DOHH2 (cell line): ENCODE measurements around the gene PDK1.
"Not testable (repeated sequence)": the region's sequence is repeated elsewhere in the genome, so short reads cannot be mapped to it uniquely, and the experiment has no call there.

ENCODE experiments used
- H3F3A ChIP-seq: fragments of 200-600 bp; sonication (generic), shearing (Covaris generic); 2 replicates; pipeline ENCODE4 v1.6.0; 2016; ENCODE audit warnings: antibody characterized with exemption, mild to moderate bottlenecking; ENCODE audit not compliant: control insufficient read depth, insufficient read depth
- H3K27ac ChIP-seq: fragments of 200-600 bp; sonication (generic); 2 replicates; pipeline ENCODE4 v1.5.1; 2014; ENCODE audit warnings: low read depth, mild to moderate bottlenecking, low read length, moderate library complexity
- H3K27me3 ChIP-seq: fragments of 200-600 bp; sonication (generic); 2 replicates; pipeline ENCODE4 v1.6.1; 2014; ENCODE audit warnings: mild to moderate bottlenecking, low read length, mixed read lengths; ENCODE audit not compliant: control insufficient read depth
- H3K36me3 ChIP-seq: fragments of 200-600 bp; sonication (generic); 2 replicates; pipeline ENCODE4 v1.6.1; 2014; ENCODE audit warnings: mild to moderate bottlenecking, low read length, moderate library complexity, mixed read lengths; ENCODE audit not compliant: control insufficient read depth
- H3K4me1 ChIP-seq: fragments of 200-600 bp; sonication (generic); 2 replicates; pipeline ENCODE4 v1.6.1; 2014; ENCODE audit warnings: mild to moderate bottlenecking, low read length, mixed read lengths; ENCODE audit not compliant: control insufficient read depth
- H3K4me2 ChIP-seq: fragments of 200-600 bp; sonication (generic); 2 replicates; pipeline ENCODE4 v1.6.0; 2014; ENCODE audit warnings: mild to moderate bottlenecking, low read length, moderate library complexity
- H3K4me3 ChIP-seq: fragments of 200-600 bp; sonication (generic); 2 replicates; pipeline ENCODE4 v1.5.1; 2014; ENCODE audit warnings: mild to moderate bottlenecking, low read length, mixed read lengths
- H3K79me2 ChIP-seq: fragments of 200-600 bp; sonication (generic); 2 replicates; pipeline ENCODE4 v1.6.1; 2014; ENCODE audit warnings: mild to moderate bottlenecking, low read length, mixed read lengths; ENCODE audit not compliant: control insufficient read depth
- H3K9me2 ChIP-seq: fragments of 200-600 bp; sonication (generic); replicated peaks from 2 replicates; pipeline ENCODE4 v1.6.1; 2014; ENCODE audit warnings: mild to moderate bottlenecking, low read length, mixed read lengths; ENCODE audit not compliant: control insufficient read depth
- H3K9me3 ChIP-seq: fragments of 200-600 bp; sonication (generic); 2 replicates; pipeline ENCODE4 v1.6.1; 2014; ENCODE audit warnings: antibody characterized with exemption, low read length, mixed read lengths; ENCODE audit not compliant: control insufficient read depth, insufficient read depth
- H4K20me1 ChIP-seq: fragments of 200-600 bp; sonication (generic); 2 replicates; pipeline ENCODE4 v1.6.0; 2014; ENCODE audit warnings: low read depth, mild to moderate bottlenecking, antibody characterized with exemption, low read length, moderate library complexity; ENCODE audit not compliant: control insufficient read depth, insufficient read depth
- EZH2phosphoT487 ChIP-seq: fragments of 200-600 bp; sonication (generic); IDR thresholded peaks from 2 replicates; pipeline ENCODE4 v1.6.1; 2017; ENCODE audit warnings: borderline replicate concordance, mild to moderate bottlenecking, antibody characterized with exemption, low read length, moderate library complexity, mixed read lengths
- TF ChIP-seq, protein P1 (sequence below): fragments of 200-600 bp; sonication (generic); IDR thresholded peaks from one replicate; pipeline ENCODE4 v1.5.1; 2014; ENCODE audit warnings: antibody characterized with exemption, mild to moderate bottlenecking, low read depth, low read length; ENCODE audit not compliant: poor library complexity, severe bottlenecking

PDK1 gene

DNA sequence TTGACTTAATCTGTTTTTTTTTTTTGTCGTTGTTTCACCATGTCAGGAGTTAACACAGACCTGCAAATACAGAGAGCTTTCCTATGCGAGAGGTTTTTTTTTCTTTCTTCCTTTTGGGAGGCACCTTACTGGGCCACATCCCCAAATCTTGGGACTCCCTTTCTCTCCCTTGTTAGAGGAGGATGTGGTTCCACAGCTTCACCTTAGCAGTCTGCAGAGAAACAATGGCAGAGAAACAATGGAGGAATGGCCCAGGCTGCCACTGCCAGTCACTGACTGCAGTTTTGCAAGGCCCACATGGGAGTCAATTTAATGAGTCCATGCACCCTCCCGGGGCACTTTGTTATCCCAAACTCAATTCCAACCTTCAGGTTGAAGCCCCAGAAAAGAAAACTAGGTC, 20.8 kb upstream of the PDK1 start:
- no peak overlapping the region for H3K4me3 ChIP-seq
- H4K20me1 ChIP-seq = no peaks in the 10 kb centered on the region
- H3K4me1 ChIP-seq = peaks cover 7% of the 10 kb centered on the region
- TF ChIP-seq, protein P1, sequence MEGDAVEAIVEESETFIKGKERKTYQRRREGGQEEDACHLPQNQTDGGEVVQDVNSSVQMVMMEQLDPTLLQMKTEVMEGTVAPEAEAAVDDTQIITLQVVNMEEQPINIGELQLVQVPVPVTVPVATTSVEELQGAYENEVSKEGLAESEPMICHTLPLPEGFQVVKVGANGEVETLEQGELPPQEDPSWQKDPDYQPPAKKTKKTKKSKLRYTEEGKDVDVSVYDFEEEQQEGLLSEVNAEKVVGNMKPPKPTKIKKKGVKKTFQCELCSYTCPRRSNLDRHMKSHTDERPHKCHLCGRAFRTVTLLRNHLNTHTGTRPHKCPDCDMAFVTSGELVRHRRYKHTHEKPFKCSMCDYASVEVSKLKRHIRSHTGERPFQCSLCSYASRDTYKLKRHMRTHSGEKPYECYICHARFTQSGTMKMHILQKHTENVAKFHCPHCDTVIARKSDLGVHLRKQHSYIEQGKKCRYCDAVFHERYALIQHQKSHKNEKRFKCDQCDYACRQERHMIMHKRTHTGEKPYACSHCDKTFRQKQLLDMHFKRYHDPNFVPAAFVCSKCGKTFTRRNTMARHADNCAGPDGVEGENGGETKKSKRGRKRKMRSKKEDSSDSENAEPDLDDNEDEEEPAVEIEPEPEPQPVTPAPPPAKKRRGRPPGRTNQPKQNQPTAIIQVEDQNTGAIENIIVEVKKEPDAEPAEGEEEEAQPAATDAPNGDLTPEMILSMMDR = no peak
- TF ChIP-seq EZH2phosphoT487 = no peak
- peaks cover 43% of the 10 kb centered on the region for H3K9me3 ChIP-seq
- H3K36me3 ChIP-seq = peaks cover 5% of the 10 kb centered on the region
- no peaks in the 10 kb centered on the region for H3K27me3 ChIP-seq
- no peaks in the 10 kb centered on the region for H3K79me2 ChIP-seq
- H3K27ac ChIP-seq = no peak overlapping the region
- H3K4me2 ChIP-seq = no peak overlapping the region
- no peaks in the 10 kb centered on the region for H3F3A ChIP-seq
- H3K9me2 ChIP-seq = no peaks in the 10 kb centered on the region

DNA sequence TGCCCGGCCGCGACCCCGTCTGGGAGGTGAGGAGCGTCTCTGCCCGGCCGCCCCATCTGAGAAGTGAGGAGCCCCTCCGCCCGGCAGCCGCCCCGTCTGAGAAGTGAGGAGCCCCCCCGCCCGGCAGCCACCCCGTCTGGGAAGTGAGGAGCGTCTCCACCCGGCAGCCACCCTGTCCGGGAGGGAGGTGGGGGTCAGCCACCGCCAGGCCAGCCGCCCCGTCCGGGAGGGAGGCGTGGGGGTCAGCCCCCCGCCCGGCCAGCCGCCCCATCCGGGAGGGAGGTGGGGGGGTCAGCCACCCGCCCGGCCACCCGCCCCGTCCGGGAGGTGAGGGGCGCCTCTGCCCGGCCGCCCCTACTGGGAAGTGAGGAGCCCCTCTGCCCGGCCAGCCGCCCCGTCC, 18.0 kb upstream of the PDK1 start:
- not testable (repeated sequence) for H3K4me2 ChIP-seq, H3K79me2 ChIP-seq, H3F3A ChIP-seq, H3K4me3 ChIP-seq, H3K36me3 ChIP-seq, H3K27me3 ChIP-seq, H3K27ac ChIP-seq, H3K9me2 ChIP-seq, H4K20me1 ChIP-seq, H3K4me1 ChIP-seq
- peaks cover 35% of the 10 kb centered on the region for H3K9me3 ChIP-seq

GRCh38 chr2:172539767-172540166, 16.1 kb upstream of the PDK1 start:
- Histone ChIP-seq H3K27me3 (no peaks in the 10 kb centered on the region), H3K36me3 (no peaks in the 10 kb centered on the region), H4K20me1 (no peaks in the 10 kb centered on the region), H3K9me3 (peaks cover 18% of the 10 kb centered on the region; the same call in 1 of the 2 replicates), H3K9me2 (no peaks in the 10 kb centered on the region), H3K27ac (no peak overlapping the region), H3K4me3 (no peak overlapping the region), H3F3A (no peaks in the 10 kb centered on the region), H3K4me2 (no peak overlapping the region), H3K4me1 (peaks cover 7% of the 10 kb centered on the region), H3K79me2 (no peaks in the 10 kb centered on the region)
- TF ChIP-seq, protein P1 = no peak
- TF ChIP-seq EZH2phosphoT487 = no peak

GRCh38 chr2:172540421-172540820, 15.5 kb upstream of the PDK1 start:
- H3K27ac ChIP-seq = no peak overlapping the region
- H3K27me3 ChIP-seq = no peaks in the 10 kb centered on the region
- no peak overlapping the region for H3K4me3 ChIP-seq
- H3K79me2 ChIP-seq = no peaks in the 10 kb centered on the region
- TF ChIP-seq, protein P1 = no peak
- TF ChIP-seq EZH2phosphoT487 = no peak
- H3K9me3 ChIP-seq = peaks cover 13% of the 10 kb centered on the region; the same call in 1 of the 2 replicates
- H4K20me1 ChIP-seq = no peaks in the 10 kb centered on the region
- H3F3A ChIP-seq = no peaks in the 10 kb centered on the region
- H3K4me1 ChIP-seq = peaks cover under 1% of the 10 kb centered on the region; the same call in 1 of the 2 replicates
- H3K9me2 ChIP-seq = no peaks in the 10 kb centered on the region
- no peaks in the 10 kb centered on the region for H3K36me3 ChIP-seq
- no peak overlapping the region for H3K4me2 ChIP-seq
